GM12891 (cell line): ENCODE results near the gene MYF5.

Source experiments
- POLR2A ChIP-seq: IDR thresholded peaks from 2 replicates; pipeline ENCODE4 v1.6.1; 2011; ENCODE audit warnings: low read depth, low read length, control low read depth
- POLR2AphosphoS5 ChIP-seq: IDR thresholded peaks from 2 replicates; pipeline ENCODE4 v1.6.1; 2011; ENCODE audit warnings: low read depth, low read length, control low read depth

GRCh38 chr12:80708259-80708974, 8.3 kb upstream of the MYF5 start:
- TF ChIP-seq POLR2A: no peak
- no peak for TF ChIP-seq POLR2AphosphoS5
